IPS-18c (cell line): Measurements from ENCODE around the gene QKI.

Source experiments
- H3K4me3 ChIP-seq: 2 replicates; pipeline ENCODE4 v1.7.0; 2013; ENCODE audit warnings: low read depth, mild to moderate bottlenecking, low read length, moderate library complexity; ENCODE audit not compliant: insufficient read depth
- H3K9me3 ChIP-seq: one replicate; pipeline ENCODE4 v1.6.1; 2013; ENCODE audit warnings: mild to moderate bottlenecking, low read length, moderate library complexity; ENCODE audit not compliant: control insufficient read depth, insufficient read depth

QKI gene

GRCh38 chr6:163527291-163527690 lies 112.8 kb downstream of the QKI start:
- H3K4me3 ChIP-seq = no peak overlapping the region

DNA sequence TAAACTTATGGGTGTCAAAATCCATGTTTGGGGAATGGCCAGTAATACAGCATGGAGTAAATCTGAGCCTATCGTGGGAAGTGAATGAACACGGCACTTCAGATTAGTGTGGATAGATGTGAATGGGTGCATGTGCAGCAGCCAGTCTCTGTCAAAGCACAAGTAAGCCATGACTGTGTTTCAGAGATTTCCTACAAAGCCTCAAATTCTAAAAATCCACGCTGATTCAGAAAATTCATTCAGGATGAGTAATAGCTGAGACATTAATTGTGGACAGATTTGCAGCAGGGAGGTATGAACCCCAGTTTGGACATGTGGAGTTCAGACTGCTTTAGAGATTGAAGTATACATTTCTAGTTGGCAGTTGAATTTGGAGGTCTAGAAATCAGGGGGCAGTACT lies 115.1 kb downstream of the QKI start:
- Histone ChIP-seq H3K4me3 (no peak overlapping the region), H3K9me3 (no peaks in the 10 kb centered on the region)

More at GRCh38 chr6:163527291-163527690, 112.8 kb downstream of the QKI start:
- no peaks in the 10 kb centered on the region for H3K9me3 ChIP-seq

DNA sequence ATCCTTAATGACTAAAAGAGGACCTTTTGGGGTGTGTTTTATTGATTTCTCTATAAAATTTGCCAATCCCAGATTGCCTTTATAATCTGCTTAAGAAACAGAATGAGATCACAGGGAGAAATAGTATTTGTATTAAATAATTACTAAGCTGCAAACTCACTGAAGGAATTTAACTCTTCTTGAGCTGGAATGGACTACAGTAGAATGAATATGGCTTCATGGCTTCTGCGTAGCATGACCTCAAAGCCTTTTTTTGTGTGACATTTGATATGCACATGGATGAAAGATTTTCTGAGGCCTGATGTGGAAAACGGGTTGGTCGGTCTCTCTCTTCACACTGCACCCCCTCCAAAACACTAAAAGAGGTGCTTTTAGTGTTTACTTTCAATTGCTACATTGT lies 115.9 kb downstream of the QKI start:
- no peaks in the 10 kb centered on the region for H3K9me3 ChIP-seq
- no peak overlapping the region for H3K4me3 ChIP-seq

DNA sequence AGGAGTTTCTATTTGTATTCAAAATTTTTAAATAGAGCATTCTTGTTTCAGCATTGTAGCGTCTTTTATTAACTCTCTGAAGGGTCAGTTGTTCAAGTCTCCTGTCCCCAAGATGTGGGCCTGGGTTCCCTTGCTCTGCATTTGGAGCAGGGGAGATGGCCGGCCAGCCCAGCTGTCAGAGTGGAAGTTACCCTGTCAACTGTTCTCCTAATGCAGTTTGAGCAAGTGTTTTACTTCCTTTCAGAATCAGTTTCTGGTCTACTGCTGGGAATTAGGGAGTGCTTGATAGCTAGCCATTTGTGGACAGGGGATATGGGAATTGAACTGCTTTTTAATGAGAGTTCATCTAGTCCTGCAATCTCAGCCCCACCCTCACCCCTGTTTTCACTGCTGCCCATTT lies 116.6 kb downstream of the QKI start:
- Histone ChIP-seq H3K4me3 (no peak overlapping the region), H3K9me3 (no peaks in the 10 kb centered on the region)

- H3K9me3 ChIP-seq = no peaks in the 10 kb centered on the region
- no peak overlapping the region for H3K4me3 ChIP-seq
Observed at GRCh38 chr6:163532526-163533078, 118.1 kb downstream of the QKI start.

DNA sequence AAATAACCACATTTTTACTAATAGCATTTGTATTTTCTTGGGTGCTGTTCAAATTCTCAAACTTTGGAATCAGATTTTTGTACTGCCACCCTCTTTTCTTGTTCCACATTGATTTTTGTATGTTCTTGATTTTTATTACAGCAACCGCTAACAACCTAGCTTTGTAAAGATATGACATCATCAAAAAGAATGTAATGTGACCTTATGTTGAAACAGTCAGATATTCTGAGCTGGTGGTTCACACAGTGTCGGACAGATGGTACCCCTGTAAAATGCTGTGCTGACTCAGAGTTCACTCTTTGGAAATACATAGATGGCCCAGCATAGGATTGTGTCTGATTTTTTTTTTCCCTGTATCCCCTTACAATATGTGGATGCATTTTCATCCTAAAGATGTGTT lies 118.9 kb downstream of the QKI start:
- H3K9me3 ChIP-seq = no peaks in the 10 kb centered on the region
- no peak overlapping the region for H3K4me3 ChIP-seq

DNA sequence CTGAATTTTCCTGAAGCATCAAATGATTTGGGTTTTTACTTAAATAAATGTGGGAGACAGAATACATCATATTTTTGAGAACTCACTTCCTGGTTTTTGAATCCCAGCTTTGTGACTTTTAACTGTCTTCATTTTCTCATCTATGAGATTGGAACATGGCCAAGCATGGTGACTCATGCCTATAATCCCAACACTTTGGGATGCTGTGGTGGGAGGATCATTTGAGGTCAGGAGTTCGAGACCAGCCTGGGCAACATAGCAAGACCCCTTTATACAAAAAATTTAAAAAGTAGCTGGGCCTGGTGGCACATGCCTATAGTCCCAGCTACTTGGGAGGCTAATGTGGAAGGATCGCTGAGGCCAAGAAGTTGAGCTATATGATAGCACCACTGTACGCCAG lies 122.3 kb downstream of the QKI start:
- Histone ChIP-seq H3K4me3 (no peak overlapping the region), H3K9me3 (no peaks in the 10 kb centered on the region)

- no peaks in the 10 kb centered on the region for H3K9me3 ChIP-seq
- no peak overlapping the region for H3K4me3 ChIP-seq
Observed at GRCh38 chr6:163538331-163538730, 123.8 kb downstream of the QKI start.

GRCh38 chr6:163539101-163539762 lies 124.7 kb downstream of the QKI start:
- Histone ChIP-seq H3K9me3 (no peaks in the 10 kb centered on the region), H3K4me3 (no peak overlapping the region)

GRCh38 chr6:163543321-163543720 lies 128.8 kb downstream of the QKI start:
- Histone ChIP-seq H3K9me3 (no peaks in the 10 kb centered on the region), H3K4me3 (no peak overlapping the region)

DNA sequence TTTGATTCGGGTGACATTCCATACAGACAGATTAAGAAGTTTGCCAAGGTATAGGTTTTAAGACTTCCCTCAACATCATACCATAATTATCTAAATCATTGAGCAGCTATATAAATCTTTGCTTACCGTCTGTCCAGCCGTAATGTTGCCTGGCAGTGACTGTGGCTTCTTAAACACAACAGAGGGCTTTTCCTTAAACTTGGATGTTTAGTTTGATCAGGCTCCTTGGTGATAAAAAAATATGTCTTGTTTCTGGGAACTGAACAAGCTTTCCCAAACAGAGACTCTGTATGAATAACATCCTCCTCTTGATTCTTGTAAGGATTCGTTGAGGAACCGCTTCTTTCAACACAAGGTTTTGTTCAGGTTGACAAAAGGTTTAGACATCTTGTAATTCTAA lies 130.9 kb downstream of the QKI start:
- Histone ChIP-seq H3K4me3 (no peak overlapping the region), H3K9me3 (peaks cover 2% of the 10 kb centered on the region)

GRCh38 chr6:163547287-163547686 lies 132.8 kb downstream of the QKI start:
- Histone ChIP-seq H3K4me3 (no peak overlapping the region), H3K9me3 (peaks cover 2% of the 10 kb centered on the region)

DNA sequence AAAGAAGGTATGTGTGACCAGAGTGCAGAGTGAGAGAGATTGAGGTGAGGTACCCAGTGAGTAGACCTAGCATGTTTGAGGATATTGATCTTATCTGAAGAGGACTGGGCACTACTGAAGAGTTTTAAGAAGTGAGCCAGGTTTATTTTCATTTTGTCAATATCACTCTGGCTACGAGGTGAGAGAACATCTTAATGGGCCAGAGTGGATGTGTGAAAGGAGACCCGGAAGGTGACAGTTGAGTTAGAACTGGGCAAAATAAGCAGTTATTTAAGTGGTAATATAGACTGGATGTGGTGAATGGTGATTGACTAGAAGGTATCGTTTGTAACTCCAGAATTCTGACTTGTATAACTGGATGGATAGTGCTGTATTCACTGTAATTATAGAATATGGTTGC lies 134.1 kb downstream of the QKI start:
- Histone ChIP-seq H3K9me3 (peaks cover 2% of the 10 kb centered on the region), H3K4me3 (no peak overlapping the region)

DNA sequence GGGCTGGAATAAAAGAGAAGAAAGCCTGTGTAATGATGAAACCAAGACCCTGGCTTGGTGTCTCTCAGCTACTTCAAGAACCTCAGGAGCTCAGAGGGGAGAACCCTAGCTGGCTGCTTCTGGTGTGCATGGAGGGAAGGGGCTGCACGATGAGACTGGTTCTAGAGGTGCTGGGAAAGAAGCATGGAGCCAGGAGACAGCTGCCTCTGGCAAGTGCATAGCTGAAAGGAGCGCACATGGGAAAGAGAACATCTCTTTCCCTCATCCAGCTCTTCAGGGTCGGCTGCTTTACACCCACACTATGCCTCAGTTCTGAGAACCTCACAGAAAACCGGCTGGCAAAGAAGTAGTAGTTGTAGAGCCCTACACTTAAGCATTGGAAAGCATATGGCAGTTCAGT lies 139.5 kb downstream of the QKI start:
- H3K4me3 ChIP-seq = no peak overlapping the region

GRCh38 chr6:163554663-163555062 lies 140.1 kb downstream of the QKI start:
- H3K9me3 ChIP-seq = no peaks in the 10 kb centered on the region

More for the DNA sequence above, 139.5 kb downstream of the QKI start:
- H3K9me3 ChIP-seq = no peaks in the 10 kb centered on the region

GRCh38 chr6:163559661-163560060 lies 145.1 kb downstream of the QKI start:
- no peaks in the 10 kb centered on the region for H3K9me3 ChIP-seq

More at GRCh38 chr6:163554663-163555062, 140.1 kb downstream of the QKI start:
- H3K4me3 ChIP-seq = no peak overlapping the region

DNA sequence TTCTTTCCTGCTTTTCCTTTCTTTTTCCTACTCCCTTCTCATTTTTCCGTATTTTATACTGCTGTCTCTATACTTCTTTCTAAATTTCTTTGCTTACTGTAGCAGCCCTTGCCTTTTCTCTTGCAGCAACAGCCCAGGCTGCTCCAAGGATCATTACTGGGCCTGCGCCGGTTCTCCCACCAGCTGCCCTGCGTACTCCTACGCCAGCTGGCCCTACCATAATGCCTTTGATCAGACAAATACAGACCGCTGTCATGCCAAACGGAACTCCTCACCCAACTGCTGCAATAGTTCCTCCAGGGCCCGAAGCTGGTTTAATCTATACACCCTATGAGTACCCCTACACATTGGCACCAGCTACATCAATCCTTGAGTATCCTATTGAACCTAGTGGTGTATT lies 148.8 kb downstream of the QKI start:
- Histone ChIP-seq H3K9me3 (no peaks in the 10 kb centered on the region), H3K4me3 (no peak overlapping the region)

More at GRCh38 chr6:163559661-163560060, 145.1 kb downstream of the QKI start:
- H3K4me3 ChIP-seq = no peak overlapping the region

- Histone ChIP-seq H3K9me3 (no peaks in the 10 kb centered on the region), H3K4me3 (no peak overlapping the region)
Observed at GRCh38 chr6:163564534-163564933, 150.0 kb downstream of the QKI start.

- no peaks in the 10 kb centered on the region for H3K9me3 ChIP-seq
Observed at GRCh38 chr6:163565140-163565539, 150.6 kb downstream of the QKI start.

More at GRCh38 chr6:163565140-163565539, 150.6 kb downstream of the QKI start:
- H3K4me3 ChIP-seq = no peak overlapping the region
